BJ (cell line): ENCODE measurements around the gene TNRC6B. TPM values are rescaled to one million over a fixed set of nuclear protein-coding genes. Genes with fewer than 3 reads are reported as not detected.
"Not testable (repeated sequence)": the region's sequence is repeated elsewhere in the genome, so short reads cannot be mapped to it uniquely, and the experiment has no call there.

Experiments used
- CTCF ChIA-PET: fragments of 350-600 bp; formaldehyde crosslinking; extraction: SDS; loops from one replicate; lab custom pipeline; 2021; ENCODE audit warnings: antibody characterized with exemption, inconsistent platforms; lab: Yijun Ruan, JAX
- POLR2A ChIA-PET: fragments of 300-600 bp; sonication (Branson Sonifier 250); formaldehyde crosslinking; extraction: SDS; loops from one replicate; lab custom pipeline; 2021; ENCODE audit warnings: antibody characterized with exemption; lab: Charles Lee
- DNase-seq: peaks from one replicate; pipeline ENCODE4 v3.0.0-alpha.2; 2011; ENCODE audit warnings: low read depth
- H3K27me3 ChIP-seq: 2 replicates; pipeline ENCODE4 v1.6.0; 2011; ENCODE audit warnings: low read length; ENCODE audit not compliant: control insufficient read depth, insufficient read depth
- H3K36me3 ChIP-seq: 2 replicates; pipeline ENCODE4 v1.5.1; 2011; ENCODE audit warnings: low read length; ENCODE audit not compliant: control insufficient read depth, insufficient read depth
- H3K4me3 ChIP-seq: 2 replicates; pipeline ENCODE4 v1.5.1; 2011; ENCODE audit warnings: low read depth, mild to moderate bottlenecking, control low read depth, low read length
- polyA plus RNA-seq: library from polyadenylated mRNA; depleted of rRNA; stranded (reverse); fragments of >200 nt; gene quantifications from 2 replicates; pipeline ENCODE4 v1.2.3, GENCODE V29; 2011
- TF ChIP-seq, protein P1 (sequence below): IDR thresholded peaks from 2 replicates; pipeline ENCODE4 v1.5.1; 2011; ENCODE audit warnings: low read depth, mild to moderate bottlenecking, control low read depth, inconsistent platforms, low read length, moderate library complexity; ENCODE audit not compliant: insufficient read depth

TNRC6B gene
- polyA plus RNA-seq, 1 experiment: 8.0 TPM

DNA sequence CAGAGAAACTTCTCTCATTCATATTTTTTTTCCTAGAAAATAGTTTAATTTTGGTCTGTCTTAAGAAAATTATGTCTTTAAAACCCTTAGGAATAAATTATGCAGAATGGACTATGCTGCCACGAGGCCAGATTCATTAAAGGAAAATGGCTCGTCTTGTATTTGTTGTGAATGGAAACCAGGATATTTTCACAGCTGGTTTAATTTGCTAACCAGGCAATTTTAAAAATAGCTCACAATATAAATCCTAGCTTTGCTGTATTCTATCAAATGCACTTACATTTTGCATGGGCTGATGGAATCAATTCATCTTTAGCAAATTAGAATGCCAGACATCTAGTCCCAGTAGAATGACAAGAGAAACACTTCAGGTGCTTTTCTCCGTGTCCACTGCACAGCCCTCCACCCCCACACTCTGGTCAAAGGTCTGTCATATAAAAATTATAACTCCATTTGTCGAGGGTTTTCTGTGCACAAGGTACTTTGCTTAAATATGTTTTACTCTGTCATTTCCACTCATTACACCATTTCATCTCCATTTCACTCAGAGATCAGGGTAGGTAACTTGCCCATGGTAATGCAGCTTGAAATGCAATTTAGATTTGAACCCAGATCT is 20.3 kb upstream of the TNRC6B start:
- POLR2A ChIA-PET: no interaction called here
- CTCF ChIA-PET: interaction anchor here (0.6 kb wide), 1 partner anchor 34 kb away, joined by 3 read pairs; no protein-coding TSS in a partner anchor
- H3K27me3 ChIP-seq: no peaks in the 10 kb centered on the region

DNA sequence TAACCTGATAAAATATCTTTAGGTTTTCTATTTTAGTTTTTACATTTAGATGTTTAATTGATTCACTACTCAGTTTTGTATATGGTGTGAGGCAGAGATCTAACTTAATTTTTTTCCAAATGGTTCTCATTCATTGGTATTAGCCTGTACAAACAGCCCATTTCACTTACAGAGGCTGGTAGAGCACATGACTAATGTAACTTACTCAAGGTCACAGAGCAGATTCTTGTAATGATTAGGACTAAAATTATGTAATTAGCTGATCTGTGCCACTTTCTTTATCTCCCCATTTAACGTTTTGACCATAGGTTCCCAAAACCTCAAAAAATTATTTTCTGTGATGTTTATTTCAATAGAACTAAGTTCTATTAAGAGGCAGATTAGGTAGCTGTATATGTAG is 16.5 kb upstream of the TNRC6B start:
- no peaks in the 10 kb centered on the region for H3K27me3 ChIP-seq
- DNase-seq: no peak
- POLR2A ChIA-PET: no interaction called here
- no peaks in the 10 kb centered on the region; the same call in 1 of the 2 replicates for H3K36me3 ChIP-seq
- H3K4me3 ChIP-seq: no peak overlapping the region
- CTCF ChIA-PET: no interaction called here
- TF ChIP-seq, protein P1, sequence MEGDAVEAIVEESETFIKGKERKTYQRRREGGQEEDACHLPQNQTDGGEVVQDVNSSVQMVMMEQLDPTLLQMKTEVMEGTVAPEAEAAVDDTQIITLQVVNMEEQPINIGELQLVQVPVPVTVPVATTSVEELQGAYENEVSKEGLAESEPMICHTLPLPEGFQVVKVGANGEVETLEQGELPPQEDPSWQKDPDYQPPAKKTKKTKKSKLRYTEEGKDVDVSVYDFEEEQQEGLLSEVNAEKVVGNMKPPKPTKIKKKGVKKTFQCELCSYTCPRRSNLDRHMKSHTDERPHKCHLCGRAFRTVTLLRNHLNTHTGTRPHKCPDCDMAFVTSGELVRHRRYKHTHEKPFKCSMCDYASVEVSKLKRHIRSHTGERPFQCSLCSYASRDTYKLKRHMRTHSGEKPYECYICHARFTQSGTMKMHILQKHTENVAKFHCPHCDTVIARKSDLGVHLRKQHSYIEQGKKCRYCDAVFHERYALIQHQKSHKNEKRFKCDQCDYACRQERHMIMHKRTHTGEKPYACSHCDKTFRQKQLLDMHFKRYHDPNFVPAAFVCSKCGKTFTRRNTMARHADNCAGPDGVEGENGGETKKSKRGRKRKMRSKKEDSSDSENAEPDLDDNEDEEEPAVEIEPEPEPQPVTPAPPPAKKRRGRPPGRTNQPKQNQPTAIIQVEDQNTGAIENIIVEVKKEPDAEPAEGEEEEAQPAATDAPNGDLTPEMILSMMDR: no peak

More for the DNA sequence above, 20.3 kb upstream of the TNRC6B start:
- TF ChIP-seq, protein P1: no peak
- no peak overlapping the region for H3K4me3 ChIP-seq
- no peaks in the 10 kb centered on the region for H3K36me3 ChIP-seq
- no peak for DNase-seq

DNA sequence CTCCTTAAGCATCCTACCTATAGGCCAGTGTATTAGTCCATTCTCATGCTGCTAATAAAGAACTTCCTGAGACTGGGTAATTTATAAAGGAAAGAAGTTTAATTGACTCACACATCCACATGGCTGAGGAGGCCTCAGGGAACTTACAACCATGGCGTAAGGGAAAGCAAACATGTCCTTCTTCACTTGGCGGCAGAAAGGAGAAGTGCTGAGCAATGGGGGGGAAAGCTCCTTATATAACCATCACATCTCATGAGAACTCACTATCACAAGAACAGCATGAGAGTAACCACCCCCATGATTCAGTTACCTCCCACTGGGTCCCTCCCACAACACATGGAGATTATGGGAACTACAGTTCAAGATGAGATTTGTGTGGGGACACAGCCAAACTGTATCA is 12.2 kb upstream of the TNRC6B start:
- DNase-seq, H3K27me3 ChIP-seq, H3K36me3 ChIP-seq, CTCF ChIA-PET, H3K4me3 ChIP-seq, POLR2A ChIA-PET: not testable (repeated sequence)

DNA sequence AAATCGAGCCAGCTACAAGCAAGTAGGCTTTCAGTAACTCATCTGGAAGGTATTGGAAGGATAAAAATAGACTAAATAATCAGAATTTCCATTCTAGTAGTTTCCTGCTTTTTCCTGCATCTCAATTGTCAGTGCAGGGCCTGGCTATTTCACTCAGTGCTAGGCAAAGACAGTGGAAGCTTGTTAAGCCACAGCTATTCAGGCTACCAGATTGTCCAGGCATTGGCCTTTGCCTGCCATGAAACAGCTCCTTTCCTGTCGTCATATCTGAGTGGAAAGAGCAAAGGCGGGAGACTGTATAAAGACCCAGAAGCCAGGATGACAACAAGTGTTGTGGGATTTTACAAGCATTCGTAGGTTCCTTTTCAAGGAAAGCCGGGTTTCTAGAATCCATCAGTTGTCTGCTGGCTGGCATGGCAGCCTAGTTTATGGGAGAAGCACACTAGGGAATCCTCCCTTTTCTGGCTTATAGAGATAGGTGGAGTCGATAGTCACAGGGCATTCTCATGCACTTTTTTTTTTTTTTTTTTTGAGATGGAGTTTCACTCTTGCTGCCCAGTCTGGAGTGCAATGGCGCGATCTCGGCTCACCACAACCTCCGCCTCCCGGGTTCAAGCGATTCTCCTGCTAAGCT is 2.0 kb upstream of the TNRC6B start:
- ChIA-PET POLR2A (no interaction called here), CTCF (interaction anchor here (0.5 to 0.6 kb wide), 2 partner anchors 471 to 633 kb away, joined by 3 read pairs; no protein-coding TSS in a partner anchor)
- no peak for DNase-seq
- TF ChIP-seq, protein P1: no peak
- no peak overlapping the region for H3K4me3 ChIP-seq
- no peaks in the 10 kb centered on the region for H3K36me3 ChIP-seq
- no peaks in the 10 kb centered on the region for H3K27me3 ChIP-seq

DNA sequence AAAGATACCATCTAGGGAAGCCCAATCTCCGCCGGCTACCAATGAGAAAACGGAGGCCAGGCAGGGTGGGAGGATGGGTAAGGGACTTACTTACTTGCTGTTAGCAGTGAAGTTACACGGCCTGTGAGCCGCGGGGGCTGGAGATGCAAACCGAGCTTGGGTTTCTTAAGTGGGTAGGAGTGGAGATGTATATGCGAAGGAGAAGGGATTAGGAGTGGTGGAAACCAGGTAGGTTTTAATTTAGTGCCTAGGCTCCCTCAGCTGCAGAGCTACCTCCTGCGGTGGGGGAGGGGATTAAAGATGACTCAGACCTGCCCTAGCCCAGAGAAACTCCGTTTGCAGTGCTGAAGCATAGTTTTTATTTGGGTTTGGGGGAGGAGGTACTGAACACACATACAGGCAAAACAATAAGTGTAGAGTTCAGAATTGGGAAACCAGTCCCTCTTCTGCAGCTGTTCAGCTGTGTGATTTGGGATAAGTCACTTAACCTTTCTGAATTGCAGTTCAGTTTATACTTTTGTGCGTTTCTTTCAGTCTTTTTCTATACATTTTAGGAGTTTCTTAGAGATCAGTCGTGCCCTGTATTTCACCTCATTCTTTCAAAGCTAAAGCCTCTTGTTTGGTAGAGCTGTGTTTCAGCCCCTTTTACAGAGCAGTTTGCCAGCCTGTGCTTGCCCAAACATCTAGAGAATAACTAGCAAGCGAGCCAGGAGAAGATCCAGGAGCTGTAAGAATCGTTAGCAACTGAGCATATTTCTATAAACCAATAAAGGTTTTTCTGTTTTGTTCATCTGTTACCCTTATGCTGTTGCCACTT is 596 bp upstream of the TNRC6B start:
- ChIA-PET POLR2A (interaction anchor here (0.5 to 1.0 kb wide), 3 partner anchors 184 to 654 kb away, joined by 3 to 5 read pairs (median 4); no protein-coding TSS in a partner anchor), CTCF (interaction anchor here (0.6 to 1.3 kb wide), 4 partner anchors 133 to 648 kb away, joined by 3 read pairs; no protein-coding TSS in a partner anchor)
- no peak for DNase-seq
- TF ChIP-seq, protein P1: no peak
- Histone ChIP-seq H3K4me3 (peak overlapping the region; percentile 37), H3K27me3 (no peaks in the 10 kb centered on the region), H3K36me3 (no peaks in the 10 kb centered on the region)
